CD4-positive, alpha-beta memory T cell (primary cell): ENCODE results near the gene PCDH19. TPM values are rescaled to one million over a fixed set of nuclear protein-coding genes. Genes with fewer than 3 reads are reported as not detected.

Source experiments
- CTCF ChIA-PET: fragments of 350-600 bp; sonication (Branson Sonifier 250); formaldehyde crosslinking; loops from one replicate; lab custom pipeline; 2021; ENCODE audit warnings: inconsistent platforms; ENCODE audit not compliant: partially characterized antibody; lab: Charles Lee
- POLR2A ChIA-PET: fragments of 350-600 bp; sonication (Branson Sonifier 250); formaldehyde crosslinking; loops from one replicate; lab custom pipeline; 2021; ENCODE audit not compliant: partially characterized antibody; lab: Charles Lee
- DNase-seq, 5 donors: peaks; one replicate each; pipeline versions ENCODE4 v3.0.0 to v3.0.0-alpha.2; 2020 to 2022; ENCODE audit warnings: mixed read lengths in 1 of 5
- H3K27ac ChIP-seq: one replicate; pipeline ENCODE4 v1.7.0; 2013; ENCODE audit warnings: low read depth, low read length
- H3K27me3 ChIP-seq: 2 replicates; pipeline ENCODE4 v1.7.0; 2013; ENCODE audit warnings: mild to moderate bottlenecking, low read length, moderate library complexity; ENCODE audit not compliant: insufficient read depth
- H3K36me3 ChIP-seq: 2 replicates; pipeline ENCODE4 v1.7.0; 2013; ENCODE audit warnings: mild to moderate bottlenecking, low read length, moderate library complexity; ENCODE audit not compliant: insufficient read depth
- H3K4me1 ChIP-seq: 2 replicates; pipeline ENCODE4 v1.7.0; 2013; ENCODE audit warnings: mild to moderate bottlenecking, low read length, moderate library complexity; ENCODE audit not compliant: insufficient read depth
- H3K4me3 ChIP-seq, 2 donors: one replicate each; pipeline ENCODE4 v1.7.0; 2013; ENCODE audit warnings: low read length in 2 of 2, mild to moderate bottlenecking in 1 of 2
- H3K9me3 ChIP-seq, 2 donors: one replicate each; pipeline ENCODE4 v1.7.0; 2013; ENCODE audit warnings: low read length in 2 of 2, control low read depth in 1 of 2; ENCODE audit not compliant: control insufficient read depth in 1 of 2
- H3K27ac Mint-ChIP-seq, 7 donors: one replicate each; pipeline ENCODE4 v1.8.0; 2020 to 2021; ENCODE audit warnings: mixed read lengths in 7 of 7, mild to moderate bottlenecking in 6 of 7, inconsistent platforms in 3 of 7, moderate library complexity in 3 of 7
- H3K27me3 Mint-ChIP-seq, 2 donors: one replicate each; pipeline ENCODE4 v1.8.0; 2020 to 2021; ENCODE audit warnings: mixed read lengths in 2 of 2
- H3K36me3 Mint-ChIP-seq, 2 donors: one replicate each; pipeline ENCODE4 v1.8.0; 2020 to 2021; ENCODE audit warnings: mixed read lengths in 2 of 2, inconsistent platforms in 1 of 2, mild to moderate bottlenecking in 1 of 2
- H3K4me1 Mint-ChIP-seq, 4 donors: one replicate each; pipeline ENCODE4 v1.8.0; 2020 to 2021; ENCODE audit warnings: mixed read lengths in 4 of 4, mild to moderate bottlenecking in 1 of 4
- H3K4me3 Mint-ChIP-seq, 8 donors: one replicate each; pipeline ENCODE4 v1.8.0; 2020 to 2021; ENCODE audit warnings: mixed read lengths in 8 of 8, mild to moderate bottlenecking in 7 of 8, moderate library complexity in 6 of 8, inconsistent platforms in 3 of 8
- H3K9me3 Mint-ChIP-seq, 8 donors: one replicate each; pipeline ENCODE4 v1.8.0; 2020 to 2021; ENCODE audit warnings: mixed read lengths in 8 of 8, mild to moderate bottlenecking in 5 of 8, inconsistent platforms in 3 of 8, moderate library complexity in 1 of 8
- intact Hi-C: fragments of 100-400 bp; cut with micrococcal nuclease; formaldehyde crosslinking; loops from one replicate; pipeline ENCODE4 v1.15.1; 2023
- polyA plus RNA-seq, 2 donors: library from polyadenylated mRNA; unstranded; fragments of 300-500 nt; fragmentation: Illumina TruSeq; gene quantifications; one replicate each; pipeline ENCODE4 v1.2.3, GENCODE V29; 2021
- total RNA-seq, 2 experiments: library from RNA; stranded (reverse); gene quantifications; one replicate each; pipeline ENCODE4 v1.2.3, GENCODE V29; 2021

The PCDH19 gene
- total and polyA plus RNA-seq, 4 experiments from 2014 or later, result not detected

- no peaks in the 10 kb centered on the region for H3K27me3 ChIP-seq
- H3K4me1 Mint-ChIP-seq, result no peaks in the 10 kb centered on the region
- CTCF ChIA-PET, result no interaction called here
- H3K36me3 Mint-ChIP-seq, result no peaks in the 10 kb centered on the region
- POLR2A ChIA-PET, result no interaction called here
- no peaks in the 10 kb centered on the region for H3K9me3 ChIP-seq
- no peaks in the 10 kb centered on the region for H3K27me3 Mint-ChIP-seq
- H3K4me3 Mint-ChIP-seq, result no peak overlapping the region
- H3K36me3 ChIP-seq, result no peaks in the 10 kb centered on the region
- no peaks in the 10 kb centered on the region for H3K4me1 ChIP-seq
- H3K27ac Mint-ChIP-seq, result no peak overlapping the region
- intact Hi-C loops, result no loop called here
- H3K27ac ChIP-seq, result no peak overlapping the region
- H3K4me3 ChIP-seq, result no peak overlapping the region
- peaks cover 0 to 1% (median 0%) of the 10 kb centered on the region in 8 donors for H3K9me3 Mint-ChIP-seq
- DNase-seq, result no peak
Observed at GRCh38 chrX:100296183-100296753, 113.8 kb downstream of the PCDH19 start.

DNA sequence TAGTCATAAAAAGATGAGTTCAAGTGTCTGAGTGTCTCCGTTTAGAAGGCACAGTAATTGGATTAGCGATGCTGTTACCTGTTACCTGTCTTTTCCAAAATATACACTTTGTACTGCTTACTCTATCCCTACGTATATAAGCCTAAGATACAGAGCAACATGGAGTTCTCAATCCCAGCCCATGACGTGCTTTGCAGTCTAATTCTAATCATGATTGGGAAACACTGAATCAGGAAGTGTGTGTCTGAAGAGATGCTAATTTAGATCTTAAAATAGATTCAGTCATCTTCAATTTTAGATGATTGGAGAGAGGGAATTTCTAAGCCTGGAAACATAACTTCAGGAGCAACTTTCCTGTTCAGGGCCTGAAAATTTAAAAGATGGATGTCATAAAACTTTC, 115.1 kb downstream of the PCDH19 start:
- ChIA-PET POLR2A (no interaction called here), CTCF (no interaction called here)
- DNase-seq, result no peak
- Histone ChIP-seq H3K9me3 (no peaks in the 10 kb centered on the region), H3K27me3 (no peaks in the 10 kb centered on the region), H3K4me3 (no peak overlapping the region), H3K4me1 (no peaks in the 10 kb centered on the region), H3K36me3 (no peaks in the 10 kb centered on the region), H3K27ac (no peak overlapping the region)
- H3K9me3 Mint-ChIP-seq, result no peaks in the 10 kb centered on the region
- H3K4me1 Mint-ChIP-seq, result no peaks in the 10 kb centered on the region
- no peak overlapping the region for H3K4me3 Mint-ChIP-seq
- no peaks in the 10 kb centered on the region for H3K27me3 Mint-ChIP-seq
- no peak overlapping the region for H3K27ac Mint-ChIP-seq
- H3K36me3 Mint-ChIP-seq, result no peaks in the 10 kb centered on the region
- intact Hi-C loops, result no loop called here

DNA sequence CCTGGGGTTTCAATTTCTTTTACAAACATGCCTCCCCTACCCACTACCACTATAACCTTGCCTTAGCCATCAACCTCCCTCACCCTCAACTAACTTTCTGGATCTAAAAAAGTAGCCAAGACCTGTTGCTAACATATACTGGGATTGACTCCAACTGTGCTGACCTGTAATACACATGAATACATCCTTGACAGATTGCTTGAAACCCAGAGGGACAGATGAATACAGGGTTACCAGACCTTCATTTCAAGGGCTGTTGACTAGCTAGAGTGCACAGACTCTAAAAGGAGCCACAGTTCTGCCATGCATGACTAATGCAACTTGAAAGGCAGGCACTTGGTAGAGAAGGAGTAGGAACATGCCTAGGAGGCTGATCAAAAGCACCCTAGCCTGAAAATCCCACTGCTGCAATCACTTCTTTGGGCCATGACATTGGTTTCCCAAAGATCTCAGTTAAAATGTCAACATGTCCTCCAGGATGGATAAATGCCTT, 121.0 kb downstream of the PCDH19 start:
- Histone ChIP-seq H3K36me3 (no peaks in the 10 kb centered on the region), H3K27ac (no peak overlapping the region), H3K4me3 (no peak overlapping the region), H3K9me3 (no peaks in the 10 kb centered on the region), H3K4me1 (no peaks in the 10 kb centered on the region), H3K27me3 (no peaks in the 10 kb centered on the region)
- Mint-ChIP-seq H3K27ac (no peak overlapping the region), H3K27me3 (no peaks in the 10 kb centered on the region), H3K4me1 (no peaks in the 10 kb centered on the region), H3K36me3 (no peaks in the 10 kb centered on the region), H3K4me3 (no peak overlapping the region), H3K9me3 (no peaks in the 10 kb centered on the region)
- intact Hi-C loops, result no loop called here
- CTCF ChIA-PET, result no interaction called here
- DNase-seq, result no peak
- POLR2A ChIA-PET, result no interaction called here

DNA sequence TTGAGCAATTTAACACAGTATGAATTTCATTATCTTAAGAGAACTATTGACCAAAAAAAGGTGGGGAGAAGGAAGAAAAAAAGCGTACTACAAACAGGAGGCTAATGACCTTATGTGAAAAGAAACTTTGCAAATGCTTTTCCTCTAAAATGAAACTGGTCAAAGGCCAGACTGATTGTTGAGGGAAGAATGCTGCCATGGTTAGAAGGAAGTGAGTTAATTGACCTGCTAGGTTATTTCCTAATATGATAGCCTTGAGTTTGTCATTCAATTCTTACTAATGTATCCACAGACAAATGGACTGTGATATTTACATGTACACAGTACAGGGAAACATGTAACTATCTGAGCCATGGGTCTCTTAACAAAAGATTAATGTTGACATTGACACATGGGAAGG, 132.8 kb downstream of the PCDH19 start:
- Mint-ChIP-seq H3K36me3 (no peaks in the 10 kb centered on the region), H3K4me1 (no peaks in the 10 kb centered on the region), H3K27ac (no peak overlapping the region), H3K9me3 (peaks cover 0 to 4% (median 0%) of the 10 kb centered on the region in 8 donors), H3K4me3 (no peak overlapping the region), H3K27me3 (no peaks in the 10 kb centered on the region)
- intact Hi-C loops, result no loop called here
- H3K27me3 ChIP-seq, result no peaks in the 10 kb centered on the region
- ChIA-PET POLR2A (no interaction called here), CTCF (no interaction called here)
- no peak overlapping the region for H3K27ac ChIP-seq
- H3K36me3 ChIP-seq, result no peaks in the 10 kb centered on the region
- no peaks in the 10 kb centered on the region for H3K4me1 ChIP-seq
- H3K4me3 ChIP-seq, result no peak overlapping the region
- DNase-seq, result no peak
- H3K9me3 ChIP-seq, result no peaks in the 10 kb centered on the region

- H3K27ac ChIP-seq, result no peak overlapping the region
- H3K4me1 ChIP-seq, result no peaks in the 10 kb centered on the region
- no peaks in the 10 kb centered on the region for H3K27me3 ChIP-seq
- POLR2A ChIA-PET, result no interaction called here
- H3K27ac Mint-ChIP-seq, result no peak overlapping the region
- no peak overlapping the region for H3K4me3 ChIP-seq
- H3K36me3 Mint-ChIP-seq, result no peaks in the 10 kb centered on the region
- no peaks in the 10 kb centered on the region for H3K4me1 Mint-ChIP-seq
- H3K36me3 ChIP-seq, result no peaks in the 10 kb centered on the region
- no peak for DNase-seq
- no peak overlapping the region for H3K4me3 Mint-ChIP-seq
- peaks cover 0 to 4% (median under 1%) of the 10 kb centered on the region in 8 donors for H3K9me3 Mint-ChIP-seq
- CTCF ChIA-PET, result no interaction called here
- no peaks in the 10 kb centered on the region for H3K27me3 Mint-ChIP-seq
- H3K9me3 ChIP-seq, result no peaks in the 10 kb centered on the region
- intact Hi-C loops, result no loop called here
Observed at GRCh38 chrX:100274916-100275315, 135.2 kb downstream of the PCDH19 start.

- no peak overlapping the region for H3K4me3 Mint-ChIP-seq
- CTCF ChIA-PET, result no interaction called here
- H3K4me1 Mint-ChIP-seq, result no peaks in the 10 kb centered on the region
- Histone ChIP-seq H3K27me3 (no peaks in the 10 kb centered on the region), H3K36me3 (no peaks in the 10 kb centered on the region), H3K4me1 (no peaks in the 10 kb centered on the region), H3K9me3 (no peaks in the 10 kb centered on the region), H3K27ac (no peak overlapping the region), H3K4me3 (no peak overlapping the region)
- no peak for DNase-seq
- H3K36me3 Mint-ChIP-seq, result no peaks in the 10 kb centered on the region
- POLR2A ChIA-PET, result no interaction called here
- no peak overlapping the region for H3K27ac Mint-ChIP-seq
- peaks cover 0 to 3% (median 0%) of the 10 kb centered on the region in 8 donors for H3K9me3 Mint-ChIP-seq
- intact Hi-C loops, result no loop called here
- H3K27me3 Mint-ChIP-seq, result no peaks in the 10 kb centered on the region
Observed at GRCh38 chrX:100265179-100265578, 144.9 kb downstream of the PCDH19 start.

- no peaks in the 10 kb centered on the region for H3K4me1 Mint-ChIP-seq
Observed at GRCh38 chrX:100264200-100264599, 145.9 kb downstream of the PCDH19 start.

More at GRCh38 chrX:100264200-100264599, 145.9 kb downstream of the PCDH19 start:
- Histone ChIP-seq H3K9me3 (no peaks in the 10 kb centered on the region), H3K27me3 (no peaks in the 10 kb centered on the region), H3K4me3 (no peak overlapping the region), H3K4me1 (no peaks in the 10 kb centered on the region), H3K27ac (no peak overlapping the region), H3K36me3 (no peaks in the 10 kb centered on the region)
- Mint-ChIP-seq H3K9me3 (peaks cover 0 to 2% (median 0%) of the 10 kb centered on the region in 8 donors), H3K36me3 (no peaks in the 10 kb centered on the region), H3K27ac (no peak overlapping the region), H3K27me3 (no peaks in the 10 kb centered on the region), H3K4me3 (no peak overlapping the region)
- ChIA-PET CTCF (no interaction called here), POLR2A (no interaction called here)
- intact Hi-C loops, result no loop called here
- no peak for DNase-seq
